AG10803 (cell line): ENCODE results near the gene ESRRA.

Experiments used
- DNase-seq: peaks from one replicate; pipeline ENCODE4 v3.0.0; 2010; ENCODE audit warnings: low read depth
- H3K4me3 ChIP-seq: 2 replicates; pipeline ENCODE4 v1.5.1; 2011; ENCODE audit warnings: mild to moderate bottlenecking, low read length, control low read depth
- TF ChIP-seq, protein P1 (sequence below): conservative IDR thresholded peaks from 2 replicates; pipeline ENCODE4 v1.5.1; 2011; ENCODE audit warnings: mild to moderate bottlenecking, low read length, control low read depth, inconsistent platforms

ESRRA gene

DNA sequence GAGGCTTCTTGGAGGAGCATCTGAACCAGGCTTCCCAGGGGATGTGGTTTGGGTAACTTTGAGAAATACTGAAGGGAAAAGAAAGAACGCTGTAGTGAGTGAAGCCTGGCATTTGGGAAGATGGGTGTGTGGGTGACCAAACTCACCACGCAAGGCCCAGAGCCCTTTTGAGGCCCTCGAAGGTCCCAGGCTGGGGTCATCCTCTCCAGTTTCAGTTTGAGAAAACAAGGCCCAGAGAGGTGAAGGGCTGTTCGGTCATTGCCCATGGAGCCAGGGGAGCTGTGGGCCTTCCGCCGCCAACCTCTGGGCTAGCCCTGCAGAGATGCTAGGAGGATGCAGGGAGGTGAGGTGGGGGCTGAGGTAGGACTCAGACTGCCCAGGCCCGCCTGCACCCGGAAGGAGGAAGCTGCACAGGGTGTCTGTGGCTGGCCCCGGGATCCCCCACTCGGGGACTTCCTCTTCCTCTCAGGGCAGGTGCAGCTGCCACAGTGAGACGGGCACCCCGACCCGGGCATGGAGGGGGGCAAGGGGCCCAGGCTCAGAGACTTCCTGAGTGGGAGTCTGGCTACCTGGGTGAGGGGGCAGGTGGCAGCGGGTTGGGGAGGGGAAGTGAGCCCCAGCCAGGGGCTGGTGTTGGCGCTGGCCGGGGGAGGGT, 34.6 kb downstream of the ESRRA start, which contains the start of gene CCDC88B:
TSS of gene CCDC88B (plus strand) at position 451 of the 655 bp plus-strand sequence. CDS start at position 514, 63 bp downstream.
- DNase-seq: no peak
- TF ChIP-seq, protein P1, sequence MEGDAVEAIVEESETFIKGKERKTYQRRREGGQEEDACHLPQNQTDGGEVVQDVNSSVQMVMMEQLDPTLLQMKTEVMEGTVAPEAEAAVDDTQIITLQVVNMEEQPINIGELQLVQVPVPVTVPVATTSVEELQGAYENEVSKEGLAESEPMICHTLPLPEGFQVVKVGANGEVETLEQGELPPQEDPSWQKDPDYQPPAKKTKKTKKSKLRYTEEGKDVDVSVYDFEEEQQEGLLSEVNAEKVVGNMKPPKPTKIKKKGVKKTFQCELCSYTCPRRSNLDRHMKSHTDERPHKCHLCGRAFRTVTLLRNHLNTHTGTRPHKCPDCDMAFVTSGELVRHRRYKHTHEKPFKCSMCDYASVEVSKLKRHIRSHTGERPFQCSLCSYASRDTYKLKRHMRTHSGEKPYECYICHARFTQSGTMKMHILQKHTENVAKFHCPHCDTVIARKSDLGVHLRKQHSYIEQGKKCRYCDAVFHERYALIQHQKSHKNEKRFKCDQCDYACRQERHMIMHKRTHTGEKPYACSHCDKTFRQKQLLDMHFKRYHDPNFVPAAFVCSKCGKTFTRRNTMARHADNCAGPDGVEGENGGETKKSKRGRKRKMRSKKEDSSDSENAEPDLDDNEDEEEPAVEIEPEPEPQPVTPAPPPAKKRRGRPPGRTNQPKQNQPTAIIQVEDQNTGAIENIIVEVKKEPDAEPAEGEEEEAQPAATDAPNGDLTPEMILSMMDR: no peak
- H3K4me3 ChIP-seq: no peak within 1 kb of the TSS

DNA sequence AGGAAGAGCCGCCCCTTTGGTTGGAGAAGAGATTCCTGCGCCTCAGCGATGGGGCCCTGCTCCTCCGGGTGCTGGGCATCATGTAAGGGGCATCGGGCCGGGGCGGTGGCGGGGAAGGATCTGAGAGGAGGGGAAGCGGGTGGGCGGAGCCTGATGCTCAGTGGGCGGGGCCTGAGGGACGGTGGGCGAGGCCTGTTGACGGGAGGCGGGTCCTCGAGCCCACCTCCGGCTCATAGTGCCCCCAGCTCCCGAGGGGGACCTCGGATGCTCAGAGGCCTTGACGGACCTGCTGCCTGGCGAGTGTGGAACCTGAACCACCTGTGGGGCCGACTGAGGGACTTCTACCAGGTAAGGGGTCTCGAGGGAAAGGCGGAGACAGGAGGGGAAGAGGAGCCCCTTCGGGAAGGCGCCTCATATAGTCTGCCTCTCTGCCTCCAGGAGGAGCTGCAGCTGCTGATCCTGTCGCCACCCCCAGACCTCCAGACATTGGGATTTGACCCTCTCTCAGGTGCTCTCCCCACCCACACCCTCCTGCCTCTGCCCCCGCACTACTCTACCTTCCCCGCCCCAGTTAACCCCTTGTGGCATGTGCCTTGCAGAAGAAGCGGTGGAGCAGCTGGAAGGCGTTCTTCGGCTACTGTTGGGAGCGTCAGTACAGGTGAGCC, 35.5 kb downstream of the ESRRA start:
- TF ChIP-seq, protein P1: 0 out of 2 replicates have a peak, but pooled peaks have one; percentile 4
- DNase-seq: no peak
- no peak overlapping the region for H3K4me3 ChIP-seq

DNA sequence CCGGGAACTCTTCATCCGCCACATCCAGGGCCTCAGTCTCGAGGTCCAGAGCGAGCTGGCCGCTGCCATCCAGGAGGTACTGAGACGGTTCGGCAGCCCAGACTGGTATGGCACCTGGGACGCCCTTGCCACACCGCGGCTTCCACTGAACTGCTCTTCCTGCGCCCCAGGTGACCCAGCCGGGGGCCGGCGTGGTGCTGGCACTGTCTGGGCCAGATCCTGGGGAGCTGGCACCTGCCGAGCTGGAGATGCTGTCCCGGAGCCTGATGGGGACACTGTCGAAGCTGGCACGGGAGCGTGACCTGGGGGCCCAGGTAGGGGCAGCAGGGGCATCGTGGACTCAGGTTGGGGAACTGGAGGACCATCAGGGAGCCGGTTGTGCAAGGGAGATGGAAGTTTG, 36.1 kb downstream of the ESRRA start:
- no peak overlapping the region for H3K4me3 ChIP-seq
- TF ChIP-seq, protein P1: no peak
- no peak for DNase-seq

DNA sequence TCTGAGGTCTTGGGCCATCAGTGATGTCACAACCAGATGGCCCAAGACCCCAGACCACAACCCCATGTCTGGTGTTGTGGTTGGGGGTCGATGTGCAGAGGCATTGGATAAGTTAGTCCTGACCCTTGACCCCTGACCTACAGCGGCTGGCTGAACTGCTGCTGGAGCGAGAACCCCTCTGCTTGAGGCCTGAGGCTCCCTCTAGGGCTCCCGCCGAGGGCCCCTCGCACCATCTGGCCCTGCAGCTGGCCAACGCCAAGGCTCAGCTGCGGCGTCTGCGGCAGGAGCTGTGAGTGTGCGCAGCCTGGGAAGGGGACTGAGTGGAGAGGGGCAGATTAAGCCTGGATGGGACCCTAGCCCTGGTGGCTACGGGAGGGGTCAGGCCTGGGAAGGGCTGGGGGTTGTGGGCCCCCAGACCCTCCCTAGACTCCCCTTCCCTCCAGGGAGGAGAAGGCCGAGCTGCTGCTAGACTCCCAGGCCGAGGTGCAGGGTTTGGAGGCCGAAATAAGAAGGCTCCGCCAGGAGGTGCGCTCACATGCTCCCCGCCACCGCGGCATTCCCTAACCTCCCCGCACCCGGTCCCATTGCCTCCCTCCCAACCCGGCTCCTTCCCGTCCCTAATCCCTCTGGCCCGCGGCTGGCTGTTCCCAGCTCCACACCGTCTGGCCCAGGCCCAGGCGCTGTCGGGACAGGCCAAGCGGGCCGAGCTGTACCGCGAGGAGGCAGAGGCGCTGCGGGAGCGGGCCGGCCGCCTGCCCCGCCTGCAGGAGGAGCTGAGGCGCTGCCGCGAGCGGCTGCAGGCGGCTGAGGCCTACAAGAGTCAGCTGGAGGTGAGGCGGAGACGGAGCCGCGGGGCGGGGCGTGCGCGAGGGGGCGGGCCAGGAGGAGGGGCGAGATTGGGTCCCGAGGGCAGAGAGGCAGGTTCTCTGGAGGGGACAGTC, 36.8 kb downstream of the ESRRA start:
- TF ChIP-seq, protein P1: peak; percentile 29; the same call in 1 of the 2 replicates
- DNase-seq: peak; percentile 88
- peak overlapping the region; percentile 55 for H3K4me3 ChIP-seq

DNA sequence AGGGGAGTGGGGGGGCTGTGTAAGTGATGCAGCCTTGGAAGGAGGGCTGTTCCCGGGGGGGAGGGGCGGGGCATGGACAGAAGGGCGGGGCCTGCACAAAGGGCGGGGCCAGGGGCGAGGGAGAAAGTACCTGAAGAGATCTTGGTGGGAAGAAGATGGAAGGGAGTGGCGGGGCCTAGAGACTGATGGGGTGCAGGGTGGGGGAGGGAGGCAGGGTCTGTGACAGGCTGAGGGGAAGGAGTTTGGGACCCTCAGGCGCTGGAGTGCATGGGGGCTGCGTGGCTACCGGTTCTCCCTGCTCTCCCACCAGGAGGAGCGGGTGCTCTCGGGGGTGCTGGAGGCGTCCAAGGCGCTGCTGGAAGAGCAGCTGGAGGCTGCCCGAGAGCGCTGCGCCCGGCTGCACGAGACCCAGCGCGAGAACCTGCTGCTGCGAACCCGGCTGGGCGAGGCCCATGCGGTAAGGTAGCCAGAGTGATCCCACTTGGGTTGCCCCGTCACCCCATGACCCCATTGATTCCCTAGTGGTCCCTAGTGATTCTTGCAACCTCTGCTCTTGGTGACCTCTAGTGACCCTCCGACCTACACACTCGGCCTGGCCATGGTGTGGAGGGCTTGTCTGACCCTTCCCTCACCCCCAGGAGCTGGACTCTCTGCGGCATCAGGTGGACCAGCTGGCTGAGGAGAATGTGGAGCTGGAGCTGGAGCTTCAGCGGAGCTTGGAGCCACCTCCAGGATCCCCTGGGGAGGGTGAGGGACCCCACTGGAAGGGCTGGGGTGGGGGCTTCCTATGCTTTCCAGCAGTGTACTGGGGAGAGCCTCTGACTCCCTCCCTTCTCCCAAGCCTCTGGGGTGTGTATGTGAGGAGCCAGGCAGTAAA, 37.8 kb downstream of the ESRRA start:
- DNase-seq: no peak
- TF ChIP-seq, protein P1: no peak
- peak overlapping the region; percentile 29; the same call in 1 of the 2 replicates for H3K4me3 ChIP-seq
